Measurements from ENCODE around the gene SBF2.

DNA sequence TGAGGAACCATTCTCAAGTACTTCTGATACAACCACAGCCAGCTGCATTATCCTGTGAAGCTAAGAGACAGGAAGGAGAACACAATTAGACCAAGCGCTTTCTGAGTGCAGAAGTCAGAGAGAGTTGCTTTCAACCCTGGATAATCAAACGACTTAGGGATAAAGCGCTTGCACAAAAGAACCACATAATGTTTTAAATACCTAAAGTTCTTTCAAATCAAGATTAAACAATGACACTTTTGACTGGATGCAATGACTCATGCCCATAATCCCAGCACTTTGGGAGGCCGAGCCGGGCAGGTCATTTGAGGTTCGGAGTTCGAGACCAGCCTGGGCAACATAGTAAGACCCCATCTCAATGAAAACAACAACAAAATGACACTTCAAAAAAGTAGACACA is 485.1 kb downstream of the SBF2 start:
- TF ChIP-seq, protein P1, sequence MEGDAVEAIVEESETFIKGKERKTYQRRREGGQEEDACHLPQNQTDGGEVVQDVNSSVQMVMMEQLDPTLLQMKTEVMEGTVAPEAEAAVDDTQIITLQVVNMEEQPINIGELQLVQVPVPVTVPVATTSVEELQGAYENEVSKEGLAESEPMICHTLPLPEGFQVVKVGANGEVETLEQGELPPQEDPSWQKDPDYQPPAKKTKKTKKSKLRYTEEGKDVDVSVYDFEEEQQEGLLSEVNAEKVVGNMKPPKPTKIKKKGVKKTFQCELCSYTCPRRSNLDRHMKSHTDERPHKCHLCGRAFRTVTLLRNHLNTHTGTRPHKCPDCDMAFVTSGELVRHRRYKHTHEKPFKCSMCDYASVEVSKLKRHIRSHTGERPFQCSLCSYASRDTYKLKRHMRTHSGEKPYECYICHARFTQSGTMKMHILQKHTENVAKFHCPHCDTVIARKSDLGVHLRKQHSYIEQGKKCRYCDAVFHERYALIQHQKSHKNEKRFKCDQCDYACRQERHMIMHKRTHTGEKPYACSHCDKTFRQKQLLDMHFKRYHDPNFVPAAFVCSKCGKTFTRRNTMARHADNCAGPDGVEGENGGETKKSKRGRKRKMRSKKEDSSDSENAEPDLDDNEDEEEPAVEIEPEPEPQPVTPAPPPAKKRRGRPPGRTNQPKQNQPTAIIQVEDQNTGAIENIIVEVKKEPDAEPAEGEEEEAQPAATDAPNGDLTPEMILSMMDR (IDR thresholded peaks at IDR 0.05), result no peak
- TF ChIP-seq POLR2A (IDR thresholded peaks at IDR 0.05), result no peak
